Immature natural killer cell (primary cell): ENCODE results near the gene OPA1. TPM values are rescaled to one million over a fixed set of nuclear protein-coding genes. Genes with fewer than 3 reads are reported as not detected.

Experiments used
- DNase-seq, 3 donors: peaks; one replicate each; pipeline ENCODE4 v3.0.0; 2022; ENCODE audit warnings: mixed read lengths in 1 of 3
- H3K27ac Mint-ChIP-seq, 6 donors: one replicate each; pipeline ENCODE4 v1.8.0; 2020; ENCODE audit warnings: mixed read lengths in 6 of 6, mild to moderate bottlenecking in 5 of 6, inconsistent platforms in 4 of 6, moderate library complexity in 3 of 6
- H3K27me3 Mint-ChIP-seq, 3 donors: one replicate each; pipeline ENCODE4 v1.8.0; 2020 to 2021; ENCODE audit warnings: low read depth in 3 of 3, mild to moderate bottlenecking in 3 of 3, mixed read lengths in 3 of 3, moderate library complexity in 3 of 3, inconsistent platforms in 1 of 3
- H3K36me3 Mint-ChIP-seq, 3 donors: one replicate each; pipeline ENCODE4 v1.8.0; 2020; ENCODE audit warnings: mixed read lengths in 3 of 3, inconsistent platforms in 2 of 3, mild to moderate bottlenecking in 2 of 3
- H3K4me1 Mint-ChIP-seq, 2 donors: one replicate each; pipeline ENCODE4 v1.8.0; 2020; ENCODE audit warnings: inconsistent platforms in 2 of 2, mild to moderate bottlenecking in 2 of 2, mixed read lengths in 2 of 2, moderate library complexity in 1 of 2
- H3K4me3 Mint-ChIP-seq, 5 donors: one replicate each; pipeline ENCODE4 v1.8.0; 2020; ENCODE audit warnings: mild to moderate bottlenecking in 5 of 5, mixed read lengths in 5 of 5, inconsistent platforms in 3 of 5, moderate library complexity in 3 of 5
- H3K9me3 Mint-ChIP-seq, 6 donors: one replicate each; pipeline ENCODE4 v1.8.0; 2020; ENCODE audit warnings: mild to moderate bottlenecking in 6 of 6, mixed read lengths in 6 of 6, inconsistent platforms in 4 of 6, moderate library complexity in 3 of 6
- polyA plus RNA-seq, 3 donors: library from polyadenylated mRNA; unstranded; fragments of 300-500 nt; fragmentation: Illumina TruSeq; gene quantifications; one replicate each; pipeline ENCODE4 v1.2.3, GENCODE V29; 2021

The OPA1 gene
- polyA plus RNA-seq, 3 donors from 2014 or later: 14.5 to 27.3 (median 15.7) TPM

GRCh38 chr3:193711523-193711963, 118.5 kb downstream of the OPA1 start:
- Mint-ChIP-seq H3K4me3 (no peak overlapping the region), H3K36me3 (peaks cover 5 to 7% (median 6%) of the 10 kb centered on the region in 3 donors), H3K27me3 (peaks cover 0 to 6% (median 0%) of the 10 kb centered on the region in 3 donors), H3K4me1 (peaks cover 0 to 4% of the 10 kb centered on the region in 2 donors), H3K9me3 (peaks cover 2 to 8% (median 5%) of the 10 kb centered on the region in 6 donors), H3K27ac (no peak overlapping the region)
- no peak for DNase-seq

GRCh38 chr3:193711964-193712598, 119.1 kb downstream of the OPA1 start:
- no peak overlapping the region for H3K27ac Mint-ChIP-seq
- peaks cover 2 to 8% (median 5%) of the 10 kb centered on the region in 6 donors for H3K9me3 Mint-ChIP-seq

DNA sequence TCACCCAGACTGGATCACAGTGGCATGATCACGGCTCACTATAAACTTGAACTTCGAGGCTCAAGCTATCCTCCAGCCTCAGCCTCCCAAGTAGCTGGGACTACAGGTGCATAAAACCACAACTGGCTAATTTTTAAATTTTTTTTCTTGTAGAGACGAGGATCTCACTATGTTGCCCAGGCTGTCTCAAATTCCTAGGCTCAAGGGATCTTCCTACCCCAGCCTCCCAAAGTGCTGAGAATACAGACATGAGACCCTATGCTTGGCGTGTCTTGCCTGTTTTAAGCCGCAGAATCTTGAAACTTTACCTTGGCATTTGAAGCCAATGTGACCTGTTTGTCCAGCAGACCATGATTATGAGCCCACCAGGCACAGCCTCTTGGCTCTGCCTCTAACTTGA, 119.9 kb downstream of the OPA1 start:
- Mint-ChIP-seq H3K36me3 (peaks cover 5 to 7% (median 6%) of the 10 kb centered on the region in 3 donors), H3K27me3 (peaks cover 0 to 6% (median 0%) of the 10 kb centered on the region in 3 donors), H3K27ac (no peak overlapping the region), H3K4me3 (no peak overlapping the region), H3K4me1 (peaks cover 0 to 4% of the 10 kb centered on the region in 2 donors), H3K9me3 (peaks cover 2 to 8% (median 5%) of the 10 kb centered on the region in 6 donors)
- no peak for DNase-seq

More at GRCh38 chr3:193711964-193712598, 119.1 kb downstream of the OPA1 start:
- H3K36me3 Mint-ChIP-seq: peaks cover 5 to 7% (median 6%) of the 10 kb centered on the region in 3 donors
- H3K4me3 Mint-ChIP-seq: no peak overlapping the region
- H3K4me1 Mint-ChIP-seq: peaks cover 0 to 4% of the 10 kb centered on the region in 2 donors
- no peak for DNase-seq
- H3K27me3 Mint-ChIP-seq: peaks cover 0 to 6% (median 0%) of the 10 kb centered on the region in 3 donors

- Mint-ChIP-seq H3K36me3 (peaks cover 5 to 7% (median 6%) of the 10 kb centered on the region in 3 donors), H3K27me3 (peaks cover 0 to 9% (median 1%) of the 10 kb centered on the region in 3 donors), H3K27ac (no peak overlapping the region), H3K4me3 (no peak overlapping the region), H3K4me1 (peaks cover 0 to 4% of the 10 kb centered on the region in 2 donors), H3K9me3 (peaks cover 2 to 8% (median 5%) of the 10 kb centered on the region in 6 donors)
- DNase-seq: no peak
These were observed 121.6 kb downstream of the OPA1 start for GRCh38 chr3:193714523-193715137.

GRCh38 chr3:193716150-193716549, 123.1 kb downstream of the OPA1 start:
- no peak overlapping the region for H3K27ac Mint-ChIP-seq
- no peak overlapping the region for H3K4me3 Mint-ChIP-seq
- H3K4me1 Mint-ChIP-seq: peaks cover 0 to 4% of the 10 kb centered on the region in 2 donors
- H3K36me3 Mint-ChIP-seq: peaks cover 5 to 7% (median 6%) of the 10 kb centered on the region in 3 donors
- H3K9me3 Mint-ChIP-seq: peaks cover 2 to 8% (median 5%) of the 10 kb centered on the region in 6 donors
- peaks cover 0 to 11% (median 4%) of the 10 kb centered on the region in 3 donors for H3K27me3 Mint-ChIP-seq
- DNase-seq: no peak

DNA sequence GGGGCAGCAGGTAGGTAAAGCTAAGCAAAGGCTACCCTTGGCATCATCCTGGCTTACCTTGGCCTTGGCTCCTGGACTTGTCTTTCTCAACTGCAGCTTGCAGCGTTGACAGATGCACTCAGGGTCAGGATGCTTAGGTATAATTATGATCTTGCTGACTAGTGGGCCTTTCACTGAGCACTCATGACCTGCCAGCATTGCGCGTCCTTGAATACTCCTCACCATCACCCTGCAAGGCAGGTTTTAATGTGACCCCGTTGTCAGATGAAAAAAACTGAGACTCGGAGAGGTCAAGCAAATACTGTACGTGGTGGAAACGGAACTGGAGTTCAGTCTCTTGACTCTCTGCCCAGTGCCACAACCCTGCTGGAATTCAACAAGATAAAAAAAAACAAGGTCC, 126.7 kb downstream of the OPA1 start:
- H3K9me3 Mint-ChIP-seq: peaks cover 0 to 2% (median 0%) of the 10 kb centered on the region in 6 donors
- H3K4me3 Mint-ChIP-seq: no peak overlapping the region
- no peak for DNase-seq
- H3K27ac Mint-ChIP-seq: no peak overlapping the region
- no peaks in the 10 kb centered on the region for H3K36me3 Mint-ChIP-seq
- peaks cover 1 to 9% (median 6%) of the 10 kb centered on the region in 3 donors for H3K27me3 Mint-ChIP-seq
- peaks cover 0 to 4% of the 10 kb centered on the region in 2 donors for H3K4me1 Mint-ChIP-seq

DNA sequence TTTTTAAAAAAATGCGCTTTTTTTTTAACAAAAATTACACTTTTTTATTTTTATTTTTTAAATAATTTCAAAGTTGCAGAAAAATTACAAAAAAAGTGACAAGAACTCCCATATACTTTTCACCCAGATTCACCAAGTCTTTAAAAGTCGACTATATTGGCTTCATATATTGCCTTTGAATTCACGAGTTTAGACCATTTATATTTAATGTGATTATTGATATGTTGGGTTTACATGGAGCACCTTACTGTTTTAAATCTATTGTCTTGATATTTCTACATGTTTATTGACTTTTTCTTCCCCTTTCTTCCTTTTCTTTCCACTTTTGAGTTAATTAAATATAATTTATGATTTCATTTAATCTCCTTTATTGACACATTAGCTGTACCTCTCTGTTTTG, 127.2 kb downstream of the OPA1 start:
- Mint-ChIP-seq H3K4me3 (no peak overlapping the region), H3K27me3 (peaks cover 1 to 9% (median 6%) of the 10 kb centered on the region in 3 donors), H3K27ac (no peak overlapping the region), H3K4me1 (peaks cover 0 to 4% of the 10 kb centered on the region in 2 donors), H3K9me3 (peaks cover 0 to 2% (median 0%) of the 10 kb centered on the region in 6 donors), H3K36me3 (no peaks in the 10 kb centered on the region)
- no peak for DNase-seq

GRCh38 chr3:193722566-193722965, 129.6 kb downstream of the OPA1 start:
- no peak for DNase-seq
- Mint-ChIP-seq H3K4me3 (no peak overlapping the region), H3K27me3 (peaks cover 1 to 9% (median 6%) of the 10 kb centered on the region in 3 donors), H3K27ac (no peak overlapping the region), H3K9me3 (no peaks in the 10 kb centered on the region), H3K4me1 (no peaks in the 10 kb centered on the region), H3K36me3 (no peaks in the 10 kb centered on the region)

DNA sequence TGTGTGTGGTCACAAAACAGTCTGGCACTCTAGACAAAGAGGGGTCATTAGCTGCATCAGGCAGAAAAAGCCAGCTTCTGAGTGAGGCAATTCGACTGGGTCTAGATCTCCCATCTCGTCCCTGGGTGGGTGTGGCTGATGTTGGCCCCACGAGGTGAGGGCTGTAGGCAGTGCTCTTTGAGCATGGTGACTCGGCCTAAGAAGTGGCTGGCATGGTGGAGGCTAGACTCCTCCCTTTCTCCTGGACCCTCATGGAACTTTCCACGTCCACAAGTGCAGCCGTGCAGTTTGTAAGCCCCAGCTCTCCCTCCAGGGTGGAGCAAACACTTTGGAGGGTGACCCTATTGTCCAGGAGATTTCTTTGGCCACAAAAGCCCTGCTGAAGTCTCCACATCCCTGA, 134.1 kb downstream of the OPA1 start:
- no peaks in the 10 kb centered on the region for H3K9me3 Mint-ChIP-seq

DNA sequence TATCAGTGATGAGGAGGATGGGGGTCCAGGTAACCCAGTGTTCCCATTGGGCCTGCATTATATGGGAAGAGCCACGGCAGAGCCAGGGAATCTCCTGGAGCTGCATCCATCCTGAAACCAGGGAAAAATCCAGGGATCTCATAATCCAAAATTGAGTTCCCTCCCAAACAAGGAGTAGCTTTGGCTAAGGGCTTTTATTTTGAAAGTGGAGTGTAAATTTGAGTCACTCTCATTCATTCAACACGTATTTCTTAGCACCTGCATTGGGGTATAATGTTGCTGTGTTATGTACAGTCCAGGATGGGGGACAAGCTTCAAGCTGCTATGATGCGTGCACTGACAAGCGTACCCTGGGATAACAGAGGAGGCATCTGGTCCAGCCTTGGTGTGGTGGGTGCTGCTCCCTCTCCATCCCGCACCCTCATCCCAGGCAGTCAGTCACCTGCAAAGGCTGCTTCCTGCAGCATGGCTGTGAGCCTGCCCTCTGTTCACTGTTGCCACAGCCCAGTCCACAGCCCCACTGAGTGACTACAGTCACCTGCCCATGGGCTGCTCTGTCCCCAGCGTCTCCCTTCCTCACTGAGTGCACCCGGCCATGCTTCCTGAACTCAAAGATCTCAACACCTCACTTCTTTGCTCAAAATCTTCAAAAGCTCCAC, 135.6 kb downstream of the OPA1 start:
- Mint-ChIP-seq H3K9me3 (no peaks in the 10 kb centered on the region), H3K4me1 (no peaks in the 10 kb centered on the region), H3K27ac (no peak overlapping the region), H3K4me3 (no peak overlapping the region), H3K36me3 (no peaks in the 10 kb centered on the region), H3K27me3 (peaks cover 0 to 4% (median 4%) of the 10 kb centered on the region in 3 donors)
- no peak for DNase-seq

More for the DNA sequence above, 134.1 kb downstream of the OPA1 start:
- Mint-ChIP-seq H3K27me3 (peaks cover 0 to 7% (median 4%) of the 10 kb centered on the region in 3 donors), H3K4me1 (no peaks in the 10 kb centered on the region), H3K4me3 (no peak overlapping the region), H3K27ac (no peak overlapping the region), H3K36me3 (no peaks in the 10 kb centered on the region)
- DNase-seq: no peak

GRCh38 chr3:193729088-193729465, 136.1 kb downstream of the OPA1 start:
- H3K4me3 Mint-ChIP-seq: no peak overlapping the region

DNA sequence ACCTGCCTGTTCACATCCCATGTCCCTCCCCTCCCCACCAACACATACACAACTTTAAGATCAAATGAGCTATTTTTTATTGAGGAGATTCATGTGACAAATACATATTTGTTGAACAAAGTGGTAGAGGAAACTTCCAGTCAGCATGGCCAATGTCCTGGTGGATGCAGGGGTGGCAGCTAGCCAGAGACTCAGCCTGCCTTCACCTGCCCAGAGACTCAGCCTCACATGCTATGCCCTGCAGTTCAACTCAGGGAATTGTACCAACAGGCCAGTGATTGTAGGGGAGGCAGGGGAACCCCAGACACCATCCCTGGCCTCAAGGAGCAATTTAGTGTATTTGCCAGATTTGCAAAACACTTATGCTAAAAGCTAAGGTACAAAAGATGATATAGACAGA, 136.6 kb downstream of the OPA1 start:
- peaks cover 0 to 4% (median 4%) of the 10 kb centered on the region in 3 donors for H3K27me3 Mint-ChIP-seq
- no peak for DNase-seq
- no peaks in the 10 kb centered on the region for H3K9me3 Mint-ChIP-seq
- H3K4me3 Mint-ChIP-seq: no peak overlapping the region
- no peaks in the 10 kb centered on the region for H3K36me3 Mint-ChIP-seq
- no peak overlapping the region for H3K27ac Mint-ChIP-seq
- no peaks in the 10 kb centered on the region for H3K4me1 Mint-ChIP-seq

More at GRCh38 chr3:193729088-193729465, 136.1 kb downstream of the OPA1 start:
- no peaks in the 10 kb centered on the region for H3K9me3 Mint-ChIP-seq
- no peaks in the 10 kb centered on the region for H3K4me1 Mint-ChIP-seq
- H3K36me3 Mint-ChIP-seq: no peaks in the 10 kb centered on the region
- no peak overlapping the region for H3K27ac Mint-ChIP-seq
- peaks cover 0 to 4% (median 4%) of the 10 kb centered on the region in 3 donors for H3K27me3 Mint-ChIP-seq
- no peak for DNase-seq

DNA sequence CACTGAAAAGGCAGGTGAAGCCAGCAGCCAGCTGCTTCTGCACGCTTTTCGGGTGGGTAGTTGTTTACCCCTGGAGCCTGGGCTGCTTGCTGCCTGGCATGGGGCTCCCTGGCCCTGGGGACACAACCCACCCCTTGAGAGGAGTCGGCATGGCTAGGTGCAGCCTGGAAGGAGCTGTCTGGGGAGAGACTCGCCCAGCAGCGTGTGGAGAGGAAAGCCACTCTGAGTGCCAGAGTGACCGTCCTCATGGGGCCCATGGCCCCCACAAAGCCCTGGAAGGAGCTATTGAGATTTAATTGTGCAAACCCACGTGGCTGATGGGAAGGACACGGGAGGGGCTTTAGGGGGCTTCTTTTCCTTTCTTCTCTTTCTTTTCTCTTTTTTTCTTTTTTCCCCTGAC, 137.5 kb downstream of the OPA1 start:
- H3K27ac Mint-ChIP-seq: no peak overlapping the region
- no peak for DNase-seq
- H3K4me1 Mint-ChIP-seq: no peaks in the 10 kb centered on the region
- H3K27me3 Mint-ChIP-seq: peaks cover 0 to 4% (median 4%) of the 10 kb centered on the region in 3 donors
- H3K36me3 Mint-ChIP-seq: no peaks in the 10 kb centered on the region
- H3K9me3 Mint-ChIP-seq: no peaks in the 10 kb centered on the region
- H3K4me3 Mint-ChIP-seq: no peak overlapping the region

GRCh38 chr3:193730976-193731375, 138.0 kb downstream of the OPA1 start:
- Mint-ChIP-seq H3K4me3 (no peak overlapping the region), H3K36me3 (no peaks in the 10 kb centered on the region), H3K9me3 (no peaks in the 10 kb centered on the region), H3K4me1 (no peaks in the 10 kb centered on the region), H3K27ac (no peak overlapping the region), H3K27me3 (peaks cover 0 to 4% (median 4%) of the 10 kb centered on the region in 3 donors)
- no peak for DNase-seq
